H9 (cell line): ENCODE measurements around the gene FAT4. TPM values are rescaled to one million over a fixed set of nuclear protein-coding genes. Genes with fewer than 3 reads are reported as not detected.

Experiments
- DNase-seq: peaks from one replicate; pipeline ENCODE4 v3.0.0-alpha.2; 2017
- H2AFZ ChIP-seq: one replicate; pipeline ENCODE4 v1.6.1; 2013; ENCODE audit warnings: mild to moderate bottlenecking, low read length, control low read depth, moderate library complexity
- H2AK5ac ChIP-seq: 2 replicates; pipeline ENCODE4 v1.6.1; 2013; ENCODE audit warnings: low read length, control low read depth, mixed read lengths; ENCODE audit not compliant: insufficient read length
- H2BK120ac ChIP-seq: one replicate; pipeline ENCODE4 v1.6.1; 2013; ENCODE audit warnings: low read depth, mild to moderate bottlenecking, low read length, control low read depth, inconsistent platforms; ENCODE audit not compliant: poor library complexity, severe bottlenecking
- H2BK12ac ChIP-seq: 2 replicates; pipeline ENCODE4 v1.6.1; 2013; ENCODE audit warnings: low read length, control low read depth, mixed read lengths, low read depth; ENCODE audit not compliant: insufficient read length
- H2BK15ac ChIP-seq: 2 replicates; pipeline ENCODE4 v1.6.1; 2013; ENCODE audit warnings: low read depth, low read length, control low read depth
- H2BK20ac ChIP-seq: one replicate; pipeline ENCODE4 v1.6.1; 2013; ENCODE audit warnings: low read depth, mild to moderate bottlenecking, low read length, control low read depth, inconsistent platforms; ENCODE audit not compliant: poor library complexity, severe bottlenecking
- H2BK5ac ChIP-seq: 2 replicates; pipeline ENCODE4 v1.6.1; 2013; ENCODE audit warnings: low read length, control low read depth, mixed read lengths; ENCODE audit not compliant: insufficient read length
- H3K14ac ChIP-seq: 2 replicates; pipeline ENCODE4 v1.6.1; 2013; ENCODE audit warnings: low read length, control low read depth; ENCODE audit not compliant: insufficient read depth
- H3K18ac ChIP-seq: 2 replicates; pipeline ENCODE4 v1.6.1; 2013; ENCODE audit warnings: low read depth, mild to moderate bottlenecking, mixed read lengths, low read length, control low read depth; ENCODE audit not compliant: insufficient read length
- H3K23ac ChIP-seq: 2 replicates; pipeline ENCODE4 v1.6.1; 2013; ENCODE audit warnings: low read length, control low read depth, mixed read lengths, low read depth; ENCODE audit not compliant: insufficient read length
- H3K23me2 ChIP-seq: 2 replicates; pipeline ENCODE4 v1.6.1; 2013; ENCODE audit warnings: low read depth, mild to moderate bottlenecking, mixed read lengths, low read length, control low read depth; ENCODE audit not compliant: insufficient read length, poor library complexity, severe bottlenecking
- H3K27ac ChIP-seq: 2 replicates; pipeline ENCODE4 v1.5.1; 2013; ENCODE audit warnings: low read length, control low read depth, mixed read lengths, low read depth; ENCODE audit not compliant: insufficient read length
- H3K27me3 ChIP-seq: 2 replicates; pipeline ENCODE4 v1.6.1; 2013; ENCODE audit warnings: low read length, control low read depth, inconsistent platforms; ENCODE audit not compliant: insufficient read depth
- H3K4ac ChIP-seq: 2 replicates; pipeline ENCODE4 v1.6.1; 2013; ENCODE audit warnings: low read depth, mild to moderate bottlenecking, control low read depth, inconsistent platforms, low read length, moderate library complexity
- H3K4me1 ChIP-seq: 2 replicates; pipeline ENCODE4 v1.6.1; 2013; ENCODE audit warnings: low read length, control low read depth, inconsistent platforms; ENCODE audit not compliant: insufficient read depth
- H3K4me2 ChIP-seq: 2 replicates; pipeline ENCODE4 v1.6.1; 2013; ENCODE audit warnings: low read length, control low read depth, mixed read lengths; ENCODE audit not compliant: insufficient read length, insufficient read depth
- H3K56ac ChIP-seq: 2 replicates; pipeline ENCODE4 v1.6.1; 2013; ENCODE audit warnings: low read depth, mild to moderate bottlenecking, mixed read lengths, low read length, control low read depth; ENCODE audit not compliant: insufficient read length
- H3K79me1 ChIP-seq: 2 replicates; pipeline ENCODE4 v1.6.1; 2013; ENCODE audit warnings: low read depth, mild to moderate bottlenecking, moderate library complexity, low read length, control low read depth, inconsistent platforms; ENCODE audit not compliant: insufficient read depth, poor library complexity, severe bottlenecking
- H3K79me2 ChIP-seq: 2 replicates; pipeline ENCODE4 v1.6.1; 2013; ENCODE audit warnings: low read length, control low read depth, inconsistent platforms; ENCODE audit not compliant: insufficient read depth
- H3K9ac ChIP-seq: 2 replicates; pipeline ENCODE4 v1.6.1; 2013; ENCODE audit warnings: low read length, control low read depth, mixed read lengths; ENCODE audit not compliant: insufficient read length; ENCODE audit errors: extremely low read depth
- H3K9me3 ChIP-seq: one replicate; pipeline ENCODE4 v1.6.1; 2013; ENCODE audit warnings: low read depth, low read length, inconsistent platforms; ENCODE audit not compliant: control insufficient read depth
- H3T11ph ChIP-seq: one replicate; pipeline ENCODE4 v1.6.1; 2013; ENCODE audit warnings: mild to moderate bottlenecking, low read length, control low read depth, inconsistent platforms
- H4K20me1 ChIP-seq: one replicate; pipeline ENCODE4 v1.6.1; 2013; ENCODE audit not compliant: control insufficient read depth, insufficient read length, insufficient read depth
- H4K5ac ChIP-seq: 2 replicates; pipeline ENCODE4 v1.6.1; 2013; ENCODE audit warnings: low read depth, mild to moderate bottlenecking, mixed read lengths, low read length, control low read depth; ENCODE audit not compliant: insufficient read length
- H4K8ac ChIP-seq: replicated peaks from 2 replicates; pipeline ENCODE4 v1.6.1; 2013; ENCODE audit warnings: low read length, control low read depth, mixed read lengths, low read depth; ENCODE audit not compliant: insufficient read length
- H4K91ac ChIP-seq: 2 replicates; pipeline ENCODE4 v1.6.1; 2013; ENCODE audit warnings: low read depth, mild to moderate bottlenecking, moderate library complexity, mixed read lengths, low read length, control low read depth; ENCODE audit not compliant: insufficient read length
- H3K27ac Mint-ChIP-seq, 3 experiments: 2 replicates in 2 of 3; 3 replicates in 1 of 3; pipeline ENCODE4 v1.8.0; 2020 to 2021; ENCODE audit warnings: mixed read lengths in 3 of 3, mild to moderate bottlenecking in 1 of 3, moderate library complexity in 1 of 3
- H3K27me3 Mint-ChIP-seq: 2 replicates; pipeline ENCODE4 v1.8.0; 2021; ENCODE audit warnings: low read depth, mild to moderate bottlenecking, moderate library complexity, mixed read lengths
- H3K36me3 Mint-ChIP-seq, 3 experiments: 2 replicates in 2 of 3; 3 replicates in 1 of 3; pipeline ENCODE4 v1.8.0; 2020 to 2021; ENCODE audit warnings: low read depth in 3 of 3, mixed read lengths in 3 of 3; ENCODE audit not compliant: insufficient read depth in 1 of 3
- H3K4me1 Mint-ChIP-seq, 2 experiments: 2 replicates each; pipeline ENCODE4 v1.8.0; 2020; ENCODE audit warnings: mixed read lengths in 2 of 2
- H3K4me3 Mint-ChIP-seq, 2 experiments: 2 replicates in 1 of 2; 3 replicates in 1 of 2; pipeline ENCODE4 v1.8.0; 2020 to 2021; ENCODE audit warnings: mild to moderate bottlenecking in 2 of 2, mixed read lengths in 2 of 2, moderate library complexity in 1 of 2
- H3K9me3 Mint-ChIP-seq, 2 experiments: 2 replicates in 1 of 2; 3 replicates in 1 of 2; pipeline ENCODE4 v1.8.0; 2020; ENCODE audit warnings: mild to moderate bottlenecking in 2 of 2, mixed read lengths in 2 of 2, moderate library complexity in 1 of 2
- CTCF ChIP-seq: fragments of 200-600 bp; sonication (generic); conservative IDR thresholded peaks from 3 replicates; pipeline ENCODE4 v1.8.0; 2021; ENCODE audit warnings: antibody characterized with exemption, mild to moderate bottlenecking
- WGBS: extraction: QIAGEN DNeasy Blood & Tissue Kit; methylation state at CpG from one replicate; pipeline ENCODE4 v1.1.7; 2013; ENCODE audit warnings: missing lambda C conversion rate, low lambda C conversion rate, mixed read lengths; ENCODE audit not compliant: insufficient read length; ENCODE audit errors: extremely low coverage; 5-methylcytosine and 5-hydroxymethylcytosine counted together
- total RNA-seq: library from RNA; stranded (reverse); gene quantifications from 2 replicates; pipeline ENCODE4 v1.2.1, GENCODE V29; 2021

The FAT4 gene
- total RNA-seq, 1 experiment from 2014 or later, result 6.9 TPM

- Histone ChIP-seq H3K9me3 (no peaks in the 10 kb centered on the region), H2BK120ac (no peak overlapping the region), H3K79me1 (no peaks in the 10 kb centered on the region), H3K79me2 (peaks cover 2% of the 10 kb centered on the region; the same call in 1 of the 2 replicates), H3K18ac (no peak overlapping the region), H4K20me1 (no peaks in the 10 kb centered on the region), H3K4me2 (peak overlapping the region; percentile 10), H2AK5ac (no peak overlapping the region), H2BK12ac (no peak overlapping the region), H3T11ph (no peak overlapping the region), H4K91ac (no peak overlapping the region), H3K14ac (no peak overlapping the region), H2AFZ (no peak overlapping the region), H3K27me3 (no peaks in the 10 kb centered on the region), H3K9ac (no peak overlapping the region), H3K27ac (no peak overlapping the region), H3K4ac (no peak overlapping the region), H2BK20ac (no peak overlapping the region), H4K5ac (no peak overlapping the region), H2BK15ac (no peak overlapping the region), H3K56ac (no peak overlapping the region), H4K8ac (no peak overlapping the region), H3K23me2 (no peaks in the 10 kb centered on the region), H3K23ac (no peak overlapping the region), H2BK5ac (no peak overlapping the region), H3K4me1 (peaks cover 3% of the 10 kb centered on the region)
- Mint-ChIP-seq H3K4me3 (no peak overlapping the region), H3K36me3 (peaks cover 0 to 6% (median 0%) of the 10 kb centered on the region in 3 experiments; a peak in 2 of 7 replicates), H3K4me1 (peaks cover 15 to 41% of the 10 kb centered on the region in 2 experiments), H3K27ac (no peak overlapping the region), H3K27me3 (no peaks in the 10 kb centered on the region), H3K9me3 (no peaks in the 10 kb centered on the region)
- no peak for TF ChIP-seq CTCF
- WGBS, result no CpG with 5 or more reads among the region's 1 CpG
- DNase-seq, result no peak
Measured at GRCh38 chr4:125325733-125326132, 11.0 kb downstream of the FAT4 start.
